WI38 (cell line): ENCODE data around the gene AJM1.
"Not testable (repeated sequence)": the region's sequence is repeated elsewhere in the genome, so short reads cannot be mapped to it uniquely, and the experiment has no call there.

ENCODE experiments used
- H3K4me3 ChIP-seq: 2 replicates; pipeline ENCODE4 v1.5.1; 2011; ENCODE audit warnings: low read depth, mild to moderate bottlenecking, control low read depth, low read length
- CTCF ChIP-seq: IDR thresholded peaks from 2 replicates; pipeline ENCODE4 v1.5.1; 2012; ENCODE audit warnings: low read depth, mild to moderate bottlenecking, control low read depth, low read length

AJM1 gene

GRCh38 chr9:136842380-136842948 is at the start of gene AJM1:
Gene AJM1, plus strand, starts transcription at chr9:136842478. Its CDS starts 1,937 bp downstream, at chr9:136844415.
- peak; percentile 88 for TF ChIP-seq CTCF

GRCh38 chr9:136793086-136793946 is 49.0 kb upstream of the AJM1 start:
- no peak for TF ChIP-seq CTCF
- no peak overlapping the region for H3K4me3 ChIP-seq

More at GRCh38 chr9:136842380-136842948, at the start of gene AJM1:
- H3K4me3 ChIP-seq = peak within 1 kb of the TSS; percentile 60

GRCh38 chr9:136794281-136794999 is 47.8 kb upstream of the AJM1 start:
- no peak for TF ChIP-seq CTCF
- no peak overlapping the region for H3K4me3 ChIP-seq

- TF ChIP-seq CTCF = no peak
- H3K4me3 ChIP-seq = no peak overlapping the region
These were observed 47.3 kb upstream of the AJM1 start for GRCh38 chr9:136795000-136795348.

- no peak within 1 kb of the TSS for H3K4me3 ChIP-seq
- TF ChIP-seq CTCF = no peak
These were observed 46.0 kb upstream of the AJM1 start, which contains the start of gene CCDC183 for GRCh38 chr9:136796238-136796774. Gene CCDC183, plus strand, starts transcription at chr9:136796338. Its CDS starts 60 bp downstream, at chr9:136796398.

- not testable (repeated sequence) for H3K4me3 ChIP-seq
These were observed 45.4 kb upstream of the AJM1 start for GRCh38 chr9:136796775-136797347.

- no peak for TF ChIP-seq CTCF
- H3K4me3 ChIP-seq = no peak overlapping the region
These were observed 43.6 kb upstream of the AJM1 start for GRCh38 chr9:136798708-136799078.
